ENCODE results near the gene STXBP4.

DNA sequence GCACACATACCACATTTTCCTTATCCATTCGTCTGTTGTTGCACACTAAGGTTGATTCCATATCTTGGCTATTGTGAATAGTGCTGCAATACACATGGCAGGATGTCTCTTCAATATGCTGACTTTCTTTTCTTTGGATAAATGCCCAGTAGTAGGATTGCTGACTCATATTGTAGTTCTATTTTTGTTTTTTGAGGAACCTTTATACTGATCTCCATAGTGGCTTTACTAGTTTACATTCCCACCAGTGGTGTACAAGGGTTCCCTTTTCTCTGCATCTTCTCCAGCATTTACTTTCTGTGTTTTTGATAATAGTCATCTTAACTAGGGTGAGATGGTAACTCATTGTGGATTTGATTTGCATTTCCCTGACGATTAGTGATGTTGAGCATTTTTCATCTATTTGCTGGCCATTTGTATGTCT is 118.1 kb downstream of the STXBP4 start:
- TF ChIP-seq, protein P1, sequence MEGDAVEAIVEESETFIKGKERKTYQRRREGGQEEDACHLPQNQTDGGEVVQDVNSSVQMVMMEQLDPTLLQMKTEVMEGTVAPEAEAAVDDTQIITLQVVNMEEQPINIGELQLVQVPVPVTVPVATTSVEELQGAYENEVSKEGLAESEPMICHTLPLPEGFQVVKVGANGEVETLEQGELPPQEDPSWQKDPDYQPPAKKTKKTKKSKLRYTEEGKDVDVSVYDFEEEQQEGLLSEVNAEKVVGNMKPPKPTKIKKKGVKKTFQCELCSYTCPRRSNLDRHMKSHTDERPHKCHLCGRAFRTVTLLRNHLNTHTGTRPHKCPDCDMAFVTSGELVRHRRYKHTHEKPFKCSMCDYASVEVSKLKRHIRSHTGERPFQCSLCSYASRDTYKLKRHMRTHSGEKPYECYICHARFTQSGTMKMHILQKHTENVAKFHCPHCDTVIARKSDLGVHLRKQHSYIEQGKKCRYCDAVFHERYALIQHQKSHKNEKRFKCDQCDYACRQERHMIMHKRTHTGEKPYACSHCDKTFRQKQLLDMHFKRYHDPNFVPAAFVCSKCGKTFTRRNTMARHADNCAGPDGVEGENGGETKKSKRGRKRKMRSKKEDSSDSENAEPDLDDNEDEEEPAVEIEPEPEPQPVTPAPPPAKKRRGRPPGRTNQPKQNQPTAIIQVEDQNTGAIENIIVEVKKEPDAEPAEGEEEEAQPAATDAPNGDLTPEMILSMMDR (IDR thresholded peaks at IDR 0.05): no peak
- TF ChIP-seq POLR2A (IDR thresholded peaks at IDR 0.05): no peak
